K562 (cell line): ENCODE results near the gene PIGL. TPM values are rescaled to one million over a fixed set of nuclear protein-coding genes. Genes with fewer than 3 reads are reported as not detected.

ENCODE experiments used
- DMBX1 ChIP-seq: fragments of 250-450 bp; sonication (Bioruptor Pico); IDR thresholded peaks from 2 replicates; pipeline ENCODE4 v1.8.0; 2022; ENCODE audit warnings: inconsistent platforms, mild to moderate bottlenecking, moderate library complexity, borderline replicate concordance
- ESRRA ChIP-seq: fragments of 450-650 bp; IDR thresholded peaks from 2 replicates; pipeline ENCODE4 v1.6.1; 2014; ENCODE audit warnings: low read depth, mild to moderate bottlenecking, moderate library complexity, borderline replicate concordance
- GMEB1 ChIP-seq: fragments of 250-450 bp; sonication (Bioruptor Pico); IDR thresholded peaks from 2 replicates; pipeline ENCODE4 v1.4.0; 2020; ENCODE audit warnings: mild to moderate bottlenecking
- HNRNPL ChIP-seq: fragments of 200-400 bp; formaldehyde crosslinking; IDR thresholded peaks from 2 replicates; pipeline ENCODE4 v1.6.1; 2017; ENCODE audit warnings: low read depth, mild to moderate bottlenecking, low read length
- JUNB ChIP-seq: fragments of 450-650 bp; formaldehyde crosslinking; conservative IDR thresholded peaks from 2 replicates; pipeline ENCODE4 v1.4.0; 2020; ENCODE audit warnings: mild to moderate bottlenecking
- MCM2 ChIP-seq: fragments of 450-650 bp; IDR thresholded peaks from 2 replicates; pipeline ENCODE4 v1.6.1; 2017; ENCODE audit warnings: low read depth, mild to moderate bottlenecking
- NEUROD1 ChIP-seq: fragments of 150-350 bp; IDR thresholded peaks from 2 replicates; pipeline ENCODE4 v1.6.1; 2014; ENCODE audit warnings: borderline replicate concordance, low read length, low read depth; ENCODE audit not compliant: partially characterized antibody
- NUFIP1 ChIP-seq: fragments of 450-650 bp; IDR thresholded peaks from 2 replicates; pipeline ENCODE4 v1.6.1; 2018; ENCODE audit not compliant: partially characterized antibody
- PKNOX1 ChIP-seq: fragments of 450-650 bp; IDR thresholded peaks from 2 replicates; pipeline ENCODE4 v1.6.1; 2016
- PTBP1 ChIP-seq: fragments of 200-400 bp; formaldehyde crosslinking; IDR thresholded peaks from 2 replicates; pipeline ENCODE4 v1.6.1; 2017; ENCODE audit warnings: low read depth, low read length
- PTTG1 ChIP-seq: fragments of 450-650 bp; IDR thresholded peaks from 2 replicates; pipeline ENCODE4 v1.6.1; 2016; ENCODE audit warnings: low read depth, mild to moderate bottlenecking, missing genetic modification characterization, missing compliant biosample characterization
- SAFB ChIP-seq: fragments of 200-400 bp; formaldehyde crosslinking; IDR thresholded peaks from 2 replicates; pipeline ENCODE4 v1.6.1; 2017; ENCODE audit warnings: low read depth, low read length, borderline replicate concordance
- USF1 ChIP-seq: sonication (generic); formaldehyde crosslinking; IDR thresholded peaks from 2 replicates; pipeline ENCODE4 v1.9.0; 2022; ENCODE audit warnings: mild to moderate bottlenecking, missing genetic modification reagents
- ZBTB43 ChIP-seq: sonication (generic); formaldehyde crosslinking; IDR thresholded peaks from 2 replicates; pipeline ENCODE4 v1.8.0; 2023; ENCODE audit warnings: mild to moderate bottlenecking, missing genetic modification reagents
- ZNF140 ChIP-seq: fragments of 250-450 bp; sonication (Bioruptor Pico); IDR thresholded peaks from 2 replicates; pipeline ENCODE4 v1.8.0; 2021; ENCODE audit warnings: moderate library complexity, mild to moderate bottlenecking, inconsistent platforms
- ZNF316 ChIP-seq: fragments of 450-650 bp; IDR thresholded peaks from 2 replicates; pipeline ENCODE4 v1.6.1; 2016
- ZNF347 ChIP-seq: fragments of 450-650 bp; formaldehyde crosslinking; IDR thresholded peaks from 2 replicates; pipeline ENCODE4 v1.4.0; 2020; ENCODE audit warnings: low read depth, mild to moderate bottlenecking, moderate library complexity
- ZNF395 ChIP-seq: fragments of 200-800 bp; sonication (Bioruptor generic); IDR thresholded peaks from 2 replicates; pipeline ENCODE4 v1.6.1; 2017; ENCODE audit warnings: missing genetic modification characterization, missing compliant biosample characterization
- ZNF639 ChIP-seq, 2 experiments: fragments of 200-800 bp in 1 of 2; sonication (Bioruptor generic) in 1 of 2; sonication (generic) in 1 of 2; formaldehyde crosslinking in 1 of 2; IDR thresholded peaks in 1 of 2; conservative IDR thresholded peaks in 1 of 2; 2 replicates each; pipeline versions ENCODE4 v1.5.0 to v1.6.1; 2016 to 2020; ENCODE audit warnings: missing compliant biosample characterization in 1 of 2, missing genetic modification characterization in 1 of 2, missing genetic modification reagents in 1 of 2
- ZNF766 ChIP-seq: fragments of 200-800 bp; sonication (Bioruptor generic); conservative IDR thresholded peaks from 2 replicates; pipeline ENCODE4 v1.6.1; 2016; ENCODE audit warnings: missing genetic modification characterization, missing compliant biosample characterization
- polyA plus RNA-seq, 8 experiments: library from polyadenylated mRNA; depleted of rRNA in 4 of 8; stranded (reverse) in 5 of 8; unstranded in 3 of 8; fragments of >200 nt; fragmentation: Nextera tagmentation in 2 of 8; fragmentation: Illumina TruSeq in 1 of 8; extraction: Ambion mirVana in 2 of 8; extraction: Trizol in 1 of 8; gene quantifications; 2 replicates each; pipeline versions ENCODE4 v1.2.1 to v1.2.3, GENCODE V29; 2011 to 2014; ENCODE audit warnings: inconsistent platforms in 1 of 8, missing spikeins in 1 of 8
- total RNA-seq, 7 experiments: library from RNA; depleted of rRNA in 6 of 7; stranded (reverse); fragments of >200 nt in 6 of 7; fragmentation: Illumina TruSeq in 2 of 7; extraction: Trizol in 2 of 7; gene quantifications; 2 replicates each; pipeline versions ENCODE4 v1.2.1 to v1.2.3, GENCODE V29; 2011 to 2021; ENCODE audit warnings: low replicate concordance in 1 of 7

PIGL gene
- total and polyA plus RNA-seq, 9 of the 15 experiments (the other 6 are each of a cell fraction or from before 2014, with no cell fraction given): 19.9 to 55.3 (median 29.6) TPM

- TF ChIP-seq MCM2: no peak
- no peak for TF ChIP-seq ZNF347 (CRISPR knock-in tag)
- peak; percentile 68; the same call in 1 of the 2 replicates for TF ChIP-seq ZNF766
- no peak for TF ChIP-seq ZNF316
- no peak for TF ChIP-seq PTTG1
- TF ChIP-seq SAFB: no peak
- no peak for TF ChIP-seq ZBTB43 (CRISPR knock-in tag)
- 0 out of 2 replicates have a peak, but pooled peaks have one; percentile 36 for TF ChIP-seq DMBX1 (CRISPR knock-in tag)
- TF ChIP-seq PTBP1: no peak
- peak in 1 of 2 experiments; percentile 70; a peak in 2 of 4 replicates for TF ChIP-seq ZNF639 (CRISPR knock-in tag; conservative IDR thresholded peaks at IDR 0.05 in 1 of 2, IDR thresholded peaks at IDR 0.05 in 1 of 2)
- peak; percentile 66 for TF ChIP-seq NEUROD1
- no peak for TF ChIP-seq USF1 (CRISPR knock-in tag)
- no peak for TF ChIP-seq JUNB (CRISPR knock-in tag)
- 0 out of 2 replicates have a peak, but pooled peaks have one; percentile 11 for TF ChIP-seq PKNOX1
- no peak for TF ChIP-seq HNRNPL
- no peak for TF ChIP-seq NUFIP1
- TF ChIP-seq ZNF140 (CRISPR knock-in tag): no peak
- 0 out of 2 replicates have a peak, but pooled peaks have one; percentile 31 for TF ChIP-seq GMEB1
- peak; percentile 61; the same call in 1 of the 2 replicates for TF ChIP-seq ESRRA
- TF ChIP-seq ZNF395 (CRISPR knock-in tag): no peak
Measured at GRCh38 chr17:16217002-16217635, at the start of gene PIGL (continued).
